Esophagus squamous epithelium (tissue), 5 donors: ENCODE results near the gene ADRA1B. TPM values are rescaled to one million over a fixed set of nuclear protein-coding genes. Genes with fewer than 3 reads are reported as not detected.
A peak's percentile ranks its signal among the peaks of the same experiment; 100 is the strongest.

Experiments
- DNase-seq: peaks from one replicate; lab custom pipeline; 2025; lab: John Stamatoyannopoulos, UW
- H3K27ac ChIP-seq, 4 donors: fragments of 200-600 bp; sonication (generic); one replicate each; pipeline ENCODE4 v1.5.1; 2016 to 2019; ENCODE audit warnings: mild to moderate bottlenecking in 1 of 4
- H3K27me3 ChIP-seq, 4 donors: fragments of 200-600 bp; sonication (generic); 1 replicate in 3 of 4; 2 replicates in 1 of 4; pipeline versions ENCODE4 v1.5.1 to v1.6.0; 2017 to 2021; ENCODE audit warnings: antibody characterized with exemption in 1 of 4
- H3K36me3 ChIP-seq, 3 donors: fragments of 200-600 bp; sonication (generic); one replicate each; pipeline ENCODE4 v1.5.1; 2016 to 2019
- H3K4me1 ChIP-seq, 3 donors: fragments of 200-600 bp; sonication (generic); one replicate each; pipeline ENCODE4 v1.5.1; 2017 to 2019
- H3K4me3 ChIP-seq, 4 donors: fragments of 200-600 bp; sonication (generic); 1 replicate in 3 of 4; 2 replicates in 1 of 4; pipeline ENCODE4 v1.5.1; 2016 to 2019; ENCODE audit warnings: mild to moderate bottlenecking in 2 of 4, moderate library complexity in 1 of 4
- H3K9me3 ChIP-seq, 3 donors: fragments of 200-600 bp; sonication (generic); one replicate each; pipeline ENCODE4 v1.5.1; 2016 to 2019
- CTCF ChIP-seq, 6 experiments: fragments of 450-650 bp in 4 of 6; fragments of 200-600 bp in 2 of 6; sonication (generic) in 2 of 6; IDR thresholded peaks; one replicate each; pipeline ENCODE4 v1.5.1; 2016 to 2019; ENCODE audit warnings: antibody characterized with exemption in 6 of 6, mild to moderate bottlenecking in 4 of 6, moderate library complexity in 4 of 6
- POLR2A ChIP-seq, 4 donors: fragments of 450-650 bp; IDR thresholded peaks; one replicate each; pipeline ENCODE4 v1.6.1; 2017; ENCODE audit warnings: antibody characterized with exemption in 4 of 4, mild to moderate bottlenecking in 4 of 4, moderate library complexity in 3 of 4
- WGBS, 2 donors: methylation state at CpG; one replicate each; pipeline ENCODE4 v1.1.5; 2018; 5-methylcytosine and 5-hydroxymethylcytosine counted together
- intact Hi-C: fragments of 100-400 bp; cut with DNase I; formaldehyde crosslinking; loops from one replicate; pipeline ENCODE4 v1.15.0; 2022
- total RNA-seq, 4 donors: library from RNA; depleted of rRNA; stranded (reverse); fragments of >200 nt; gene quantifications; one replicate each; pipeline ENCODE4 v1.1.0, GENCODE V29; 2016
- donor health status: DM: yes; HTN: yes; CAD: no.

ADRA1B gene
- total RNA-seq: 1 to 10 TPM in 1 of 4 donors, not detected in 3; 1.3 TPM

DNA sequence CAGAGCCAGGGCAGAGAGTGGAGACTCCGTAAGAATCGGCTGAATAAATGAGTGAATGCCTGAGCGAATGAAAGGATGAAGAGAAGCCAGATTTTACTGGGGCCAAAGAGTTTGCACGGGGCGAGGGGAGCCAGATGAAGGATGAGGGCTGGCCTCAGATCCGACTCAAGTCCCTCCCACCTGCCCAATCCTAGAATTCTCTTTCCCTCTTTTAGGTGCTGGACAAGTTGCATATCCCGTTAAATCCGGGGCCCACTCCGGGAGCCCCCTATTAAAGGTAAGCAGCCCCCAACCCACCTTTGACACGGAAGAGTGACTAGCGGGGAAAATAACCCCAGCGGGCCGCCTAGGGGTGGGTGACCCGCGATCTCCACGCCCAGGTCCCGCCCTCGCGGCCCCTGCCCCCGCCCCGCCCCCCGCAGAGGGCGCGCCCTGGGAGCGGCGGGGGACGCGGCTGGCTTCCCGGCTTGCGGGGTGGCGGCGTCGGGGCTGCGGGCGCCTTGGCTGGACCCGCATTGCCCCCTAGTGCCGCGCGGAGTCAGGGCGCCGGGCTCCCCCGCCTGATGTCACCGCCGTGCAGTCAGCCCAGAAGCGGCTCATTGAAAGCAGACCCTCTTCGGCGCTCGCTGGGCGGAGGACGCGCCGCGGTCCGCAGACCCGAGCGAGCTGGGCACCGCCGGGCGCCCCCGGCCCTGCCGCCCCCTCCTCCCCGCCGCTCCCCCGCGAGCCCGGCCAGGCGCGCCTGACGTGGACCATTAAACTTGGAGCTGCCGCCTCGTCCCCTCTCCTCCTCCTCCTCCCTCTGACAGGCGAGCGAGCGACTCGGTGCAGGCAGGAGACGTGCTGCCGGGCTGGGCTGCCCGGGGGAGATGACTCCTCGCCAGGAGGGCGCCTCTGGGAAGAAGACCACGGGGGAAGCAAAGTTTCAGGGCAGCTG lies at the start of gene ADRA1B:
Gene ADRA1B (plus strand): TSS at position 579 of the 937 bp plus-strand sequence. CDS start 424 bp downstream, outside the sequence.
- intact Hi-C loops: no loop called here

GRCh38 chr5:159873680-159874079 lies 42.6 kb upstream of the ADRA1B start:
- Histone ChIP-seq H3K36me3 (no peaks in the 10 kb centered on the region), H3K9me3 (no peaks in the 10 kb centered on the region), H3K4me1 (peaks cover 7 to 17% (median 12%) of the 10 kb centered on the region in 3 donors), H3K4me3 (no peak overlapping the region), H3K27me3 (no peaks in the 10 kb centered on the region), H3K27ac (no peak overlapping the region)
- intact Hi-C loops: no loop called here
- no peak for TF ChIP-seq CTCF (IDR thresholded peaks at IDR 0.05)
- TF ChIP-seq POLR2A (IDR thresholded peaks at IDR 0.05): no peak
- WGBS, 2 donors: 68 to 82% methylated on average over 2 of the region's 2 CpGs
- no peak for DNase-seq

More for the DNA sequence above, at the start of gene ADRA1B:
- no peaks in the 10 kb centered on the region for H3K9me3 ChIP-seq
- WGBS, 2 donors: 6 to 13% methylated on average over 8 to 15 of the region's 81 CpGs
- H3K36me3 ChIP-seq: no peaks in the 10 kb centered on the region
- DNase-seq: no peak
- H3K27me3 ChIP-seq: peaks cover 0 to 70% (median 0%) of the 10 kb centered on the region in 4 donors
- TF ChIP-seq POLR2A (IDR thresholded peaks at IDR 0.05) (no peak), CTCF (IDR thresholded peaks at IDR 0.05) (peak in 5 of 6 experiments; percentile 28 to 64 (median 43))
- H3K27ac ChIP-seq: peak within 1 kb of the TSS in 2 of 4 donors; percentile 54 to 56
- H3K4me1 ChIP-seq: peaks cover 3 to 45% (median 15%) of the 10 kb centered on the region in 3 donors
- H3K4me3 ChIP-seq: peak within 1 kb of the TSS; percentile 27 to 67 (median 40)

DNA sequence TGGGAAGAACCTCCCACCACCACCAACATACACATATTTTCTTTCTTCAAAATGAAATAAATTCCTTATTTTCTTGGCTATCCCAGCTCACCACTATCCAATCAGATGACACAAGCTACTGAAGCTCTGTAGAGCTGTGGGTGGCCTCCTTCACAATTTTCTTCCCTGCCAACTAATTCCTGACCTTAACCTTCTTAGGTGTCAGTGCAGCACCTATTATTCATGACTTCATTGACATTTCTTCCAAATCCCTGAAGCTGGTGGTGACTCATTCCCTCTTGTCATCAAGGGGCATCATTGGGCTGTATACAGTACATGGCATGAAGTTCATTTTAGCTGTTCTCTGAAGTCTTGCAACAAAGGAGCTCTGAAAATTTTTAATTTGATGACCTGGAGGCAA lies 42.0 kb upstream of the ADRA1B start:
- DNase-seq: no peak
- Histone ChIP-seq H3K4me3 (no peak overlapping the region), H3K4me1 (peaks cover 10 to 22% (median 18%) of the 10 kb centered on the region in 3 donors), H3K27ac (no peak overlapping the region), H3K9me3 (no peaks in the 10 kb centered on the region), H3K27me3 (no peaks in the 10 kb centered on the region), H3K36me3 (no peaks in the 10 kb centered on the region)
- intact Hi-C loops: no loop called here
- TF ChIP-seq CTCF (IDR thresholded peaks at IDR 0.05) (no peak), POLR2A (IDR thresholded peaks at IDR 0.05) (no peak)

DNA sequence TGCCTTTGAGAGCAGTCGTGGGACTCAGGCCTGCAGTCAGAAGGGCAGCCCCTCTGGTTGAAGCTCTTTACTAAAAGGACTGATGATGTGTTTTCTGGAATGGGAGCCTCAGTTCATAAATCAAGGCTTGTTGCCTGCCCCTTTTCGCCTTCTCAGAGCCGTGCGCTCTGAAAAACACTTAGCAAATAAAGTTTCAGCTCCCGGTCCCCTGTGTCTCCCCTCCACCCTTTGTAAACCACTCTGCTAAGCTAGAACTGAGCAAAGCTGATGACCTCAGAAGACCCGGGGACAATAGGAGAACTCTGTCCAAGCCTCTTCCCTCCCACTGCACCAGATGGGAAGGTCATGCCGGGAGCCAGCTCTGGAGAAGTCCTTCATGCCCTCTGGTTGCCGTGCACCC lies 39.3 kb upstream of the ADRA1B start:
- H3K4me1 ChIP-seq: peaks cover 10 to 26% (median 20%) of the 10 kb centered on the region in 3 donors
- DNase-seq: no peak
- H3K36me3 ChIP-seq: no peaks in the 10 kb centered on the region
- H3K9me3 ChIP-seq: no peaks in the 10 kb centered on the region
- intact Hi-C loops: no loop called here
- H3K27me3 ChIP-seq: no peaks in the 10 kb centered on the region
- H3K4me3 ChIP-seq: no peak overlapping the region
- peak overlapping the region in 1 of 4 donors; percentile 48 for H3K27ac ChIP-seq
- WGBS, 2 donors: 88 to 94% methylated on average over 7 of the region's 8 CpGs
- TF ChIP-seq POLR2A (IDR thresholded peaks at IDR 0.05) (no peak), CTCF (IDR thresholded peaks at IDR 0.05) (no peak)

- no peak overlapping the region for H3K4me3 ChIP-seq
- H3K27me3 ChIP-seq: no peaks in the 10 kb centered on the region
These were observed 38.3 kb upstream of the ADRA1B start for GRCh38 chr5:159877894-159878448.

More at GRCh38 chr5:159877894-159878448, 38.3 kb upstream of the ADRA1B start:
- Histone ChIP-seq H3K27ac (peak overlapping the region; percentile 41 to 85 (median 54)), H3K9me3 (no peaks in the 10 kb centered on the region), H3K36me3 (no peaks in the 10 kb centered on the region), H3K4me1 (peaks cover 10 to 26% (median 20%) of the 10 kb centered on the region in 3 donors)
- TF ChIP-seq POLR2A (IDR thresholded peaks at IDR 0.05): no peak
- no peak for TF ChIP-seq CTCF (IDR thresholded peaks at IDR 0.05)
- 22 to 43% methylated on average over 3 to 6 of the region's 7 CpGs for WGBS, 2 donors
- DNase-seq: no peak
- intact Hi-C loops: no loop called here
